ENCODE results near the gene AUNIP.

The AUNIP gene

DNA sequence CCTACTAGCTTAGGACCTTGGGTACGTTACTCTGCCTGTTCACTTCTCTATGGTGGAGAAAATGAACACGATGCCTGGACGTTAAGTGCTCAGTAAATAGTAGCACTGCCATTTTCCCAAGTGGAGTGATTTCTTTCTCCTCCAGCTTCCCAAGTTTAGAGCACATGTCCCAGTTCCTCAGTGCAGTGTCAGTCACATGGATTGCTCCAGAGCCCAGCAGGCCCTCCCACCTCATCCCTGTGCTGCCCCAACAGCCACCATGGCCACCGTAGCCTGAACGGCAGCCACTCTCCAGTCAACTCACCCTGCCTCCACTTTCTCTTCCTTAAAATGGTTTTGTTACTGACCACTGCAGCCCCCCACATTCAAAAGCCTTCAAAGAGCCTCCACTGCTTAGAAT, 38.5 kb upstream of the AUNIP start:
- Histone ChIP-seq H3K27ac (no peak overlapping the region), H3K9ac (no peak overlapping the region)
- TF ChIP-seq CTCF (conservative IDR thresholded peaks at IDR 0.05; ENCODE audit: low read depth, low read length): no peak

GRCh38 chr1:25896266-25896665, 37.0 kb upstream of the AUNIP start:
- H3K4me3 ChIP-seq (IDR thresholded peaks at IDR 0.05; ENCODE audit: insufficient read depth, low read depth, low read length): no peak overlapping the region
- no peak overlapping the region for H3K4me2 ChIP-seq
- H3K79me2 ChIP-seq (ENCODE audit: insufficient read depth, low read depth): no peaks in the 10 kb centered on the region
- H2AFZ ChIP-seq (ENCODE audit: low read depth): no peak overlapping the region
- H4K20me1 ChIP-seq (ENCODE audit: insufficient read depth): no peaks in the 10 kb centered on the region
- no peak overlapping the region for H3K27ac ChIP-seq
- H3K9ac ChIP-seq: no peak overlapping the region
- H3K36me3 ChIP-seq (ENCODE audit: insufficient read depth): no peaks in the 10 kb centered on the region; the same call in 1 of the 2 replicates
- TF ChIP-seq CTCF (conservative IDR thresholded peaks at IDR 0.05; ENCODE audit: low read depth, low read length): no peak
- H3K27me3 ChIP-seq (ENCODE audit: insufficient read depth, low read depth): no peaks in the 10 kb centered on the region
- peaks cover 16% of the 10 kb centered on the region for H3K4me1 ChIP-seq (ENCODE audit: low read depth, poor library complexity, severe bottlenecking)

More for the DNA sequence above, 38.5 kb upstream of the AUNIP start:
- no peak overlapping the region for H3K4me2 ChIP-seq
- H3K79me2 ChIP-seq (ENCODE audit: insufficient read depth, low read depth): peaks cover 8% of the 10 kb centered on the region
- no peak overlapping the region for H2AFZ ChIP-seq (ENCODE audit: low read depth)
- no peaks in the 10 kb centered on the region for H3K27me3 ChIP-seq (ENCODE audit: insufficient read depth, low read depth)
- peaks cover 21% of the 10 kb centered on the region for H3K4me1 ChIP-seq (ENCODE audit: low read depth, poor library complexity, severe bottlenecking)
- no peaks in the 10 kb centered on the region for H4K20me1 ChIP-seq (ENCODE audit: insufficient read depth)
- no peak overlapping the region for H3K4me3 ChIP-seq (IDR thresholded peaks at IDR 0.05; ENCODE audit: insufficient read depth, low read depth, low read length)
- peaks cover 3% of the 10 kb centered on the region; the same call in 1 of the 2 replicates for H3K36me3 ChIP-seq (ENCODE audit: insufficient read depth)

GRCh38 chr1:25895365-25895990, 36.2 kb upstream of the AUNIP start:
- Histone ChIP-seq H3K79me2 (ENCODE audit: insufficient read depth, low read depth) (no peaks in the 10 kb centered on the region), H3K4me2 (no peak overlapping the region), H2AFZ (ENCODE audit: low read depth) (no peak overlapping the region), H3K9ac (no peak overlapping the region), H3K4me1 (ENCODE audit: low read depth, poor library complexity, severe bottlenecking) (peaks cover 16% of the 10 kb centered on the region), H3K36me3 (ENCODE audit: insufficient read depth) (no peaks in the 10 kb centered on the region; the same call in 1 of the 2 replicates), H3K4me3 (IDR thresholded peaks at IDR 0.05; ENCODE audit: insufficient read depth, low read depth, low read length) (no peak overlapping the region), H3K27ac (no peak overlapping the region), H3K27me3 (ENCODE audit: insufficient read depth, low read depth) (no peaks in the 10 kb centered on the region), H4K20me1 (ENCODE audit: insufficient read depth) (no peaks in the 10 kb centered on the region)
- TF ChIP-seq CTCF (conservative IDR thresholded peaks at IDR 0.05; ENCODE audit: low read depth, low read length): peak; percentile 85

GRCh38 chr1:25893116-25893515, 33.9 kb upstream of the AUNIP start:
- Histone ChIP-seq H2AFZ (ENCODE audit: low read depth) (no peak overlapping the region), H3K27me3 (ENCODE audit: insufficient read depth, low read depth) (no peaks in the 10 kb centered on the region), H3K36me3 (ENCODE audit: insufficient read depth) (no peaks in the 10 kb centered on the region), H3K9ac (no peak overlapping the region), H3K4me2 (no peak overlapping the region), H3K4me3 (IDR thresholded peaks at IDR 0.05; ENCODE audit: insufficient read depth, low read depth, low read length) (no peak overlapping the region), H4K20me1 (ENCODE audit: insufficient read depth) (no peaks in the 10 kb centered on the region), H3K79me2 (ENCODE audit: insufficient read depth, low read depth) (no peaks in the 10 kb centered on the region), H3K27ac (no peak overlapping the region), H3K4me1 (ENCODE audit: low read depth, poor library complexity, severe bottlenecking) (peaks cover 16% of the 10 kb centered on the region)
- no peak for TF ChIP-seq CTCF (conservative IDR thresholded peaks at IDR 0.05; ENCODE audit: low read depth, low read length)
